HG02870 (cell line): ENCODE results near the gene TNS1.

Experiments used
- ATAC-seq: cut with Tn5 transposase; IDR thresholded peaks from one replicate; pipeline ENCODE4 v1.9.1; 2021; ENCODE audit warnings: mild to moderate bottlenecking, moderate library complexity; ENCODE audit not compliant: unreplicated experiment

Gene TNS1

GRCh38 chr2:217902379-217903141, 100.2 kb downstream of the TNS1 start:
- ATAC-seq: no peak

- no peak for ATAC-seq
Observed at GRCh38 chr2:217901835-217902378, 100.9 kb downstream of the TNS1 start.

GRCh38 chr2:217901400-217901799, 101.4 kb downstream of the TNS1 start:
- no peak for ATAC-seq

- ATAC-seq: no peak
Observed at GRCh38 chr2:217900780-217901360, 101.9 kb downstream of the TNS1 start.

- ATAC-seq: no peak
Observed at GRCh38 chr2:217900010-217900779, 102.6 kb downstream of the TNS1 start.

GRCh38 chr2:217899231-217900009, 103.4 kb downstream of the TNS1 start:
- no peak for ATAC-seq

GRCh38 chr2:217897816-217898806, 104.7 kb downstream of the TNS1 start:
- no peak for ATAC-seq

- no peak for ATAC-seq
Observed at GRCh38 chr2:217897091-217897715, 105.6 kb downstream of the TNS1 start.

GRCh38 chr2:217895070-217895635, 107.6 kb downstream of the TNS1 start:
- no peak for ATAC-seq

- ATAC-seq: no peak
Observed at GRCh38 chr2:217893440-217893839, 109.4 kb downstream of the TNS1 start.

GRCh38 chr2:217892560-217892959, 110.2 kb downstream of the TNS1 start:
- no peak for ATAC-seq

GRCh38 chr2:217890445-217890844, 112.3 kb downstream of the TNS1 start:
- no peak for ATAC-seq

- no peak for ATAC-seq
Observed at GRCh38 chr2:217889656-217890055, 113.1 kb downstream of the TNS1 start.

GRCh38 chr2:217887841-217888701, 114.7 kb downstream of the TNS1 start:
- ATAC-seq: no peak

- ATAC-seq: no peak
Observed at GRCh38 chr2:217886720-217887309, 116.0 kb downstream of the TNS1 start.

- no peak for ATAC-seq
Observed at GRCh38 chr2:217886091-217886490, 116.7 kb downstream of the TNS1 start.

- no peak for ATAC-seq
Observed at GRCh38 chr2:217884985-217885384, 117.8 kb downstream of the TNS1 start.

GRCh38 chr2:217880891-217881290, 121.9 kb downstream of the TNS1 start:
- no peak for ATAC-seq
